K562 (cell line): Measurements from ENCODE around the gene UBXN11. TPM values are rescaled to one million over a fixed set of nuclear protein-coding genes. Genes with fewer than 3 reads are reported as not detected.

Experiments used
- CBX5 ChIP-seq: IDR thresholded peaks from 2 replicates; pipeline ENCODE4 v1.6.1; 2014; ENCODE audit warnings: low read depth, borderline replicate concordance
- ESRRA ChIP-seq: fragments of 450-650 bp; IDR thresholded peaks from 2 replicates; pipeline ENCODE4 v1.6.1; 2014; ENCODE audit warnings: low read depth, mild to moderate bottlenecking, moderate library complexity, borderline replicate concordance
- EZH2 ChIP-seq: IDR thresholded peaks from 2 replicates; pipeline ENCODE4 v1.6.1; 2012; ENCODE audit warnings: low read depth, mild to moderate bottlenecking, inconsistent platforms, low read length, borderline replicate concordance
- JUNB ChIP-seq: fragments of 450-650 bp; formaldehyde crosslinking; conservative IDR thresholded peaks from 2 replicates; pipeline ENCODE4 v1.4.0; 2020; ENCODE audit warnings: mild to moderate bottlenecking
- MTA3 ChIP-seq: fragments of 450-650 bp; formaldehyde crosslinking; IDR thresholded peaks from 2 replicates; pipeline ENCODE4 v1.6.1; 2017; ENCODE audit warnings: mild to moderate bottlenecking, borderline replicate concordance
- MYBL2 ChIP-seq, 2 experiments: fragments of 450-650 bp in 1 of 2; sonication (generic) in 1 of 2; formaldehyde crosslinking in 1 of 2; IDR thresholded peaks; 2 replicates each; pipeline versions ENCODE4 v1.6.1 to v1.8.1; 2017 to 2022; ENCODE audit warnings: borderline replicate concordance in 1 of 2, inconsistent platforms in 1 of 2, low read depth in 1 of 2, mild to moderate bottlenecking in 1 of 2, missing genetic modification reagents in 1 of 2, moderate library complexity in 1 of 2
- NFE2 ChIP-seq: IDR thresholded peaks from 2 replicates; pipeline ENCODE4 v1.6.1; 2014; ENCODE audit warnings: antibody characterized with exemption, low read depth
- SIN3A ChIP-seq, 2 experiments: fragments of 150-350 bp in 1 of 2; IDR thresholded peaks; 2 replicates each; pipeline ENCODE4 v1.6.1; 2011 to 2016; ENCODE audit warnings: borderline replicate concordance in 2 of 2, low read depth in 2 of 2, low read length in 2 of 2, mild to moderate bottlenecking in 2 of 2, moderate library complexity in 2 of 2; ENCODE audit not compliant: control insufficient read depth in 1 of 2
- SP1 ChIP-seq: sonication (generic); formaldehyde crosslinking; IDR thresholded peaks from 2 replicates; pipeline ENCODE4 v1.8.1; 2022; ENCODE audit warnings: mild to moderate bottlenecking, missing genetic modification reagents
- SRSF1 ChIP-seq: fragments of 200-400 bp; formaldehyde crosslinking; IDR thresholded peaks from 2 replicates; pipeline ENCODE4 v1.6.1; 2017; ENCODE audit warnings: mild to moderate bottlenecking, low read depth, low read length, moderate library complexity
- TAF15 ChIP-seq: fragments of 200-400 bp; formaldehyde crosslinking; IDR thresholded peaks from 2 replicates; pipeline ENCODE4 v1.6.1; 2017; ENCODE audit warnings: mild to moderate bottlenecking, low read depth, low read length, moderate library complexity
- TARDBP ChIP-seq: fragments of 450-650 bp; IDR thresholded peaks from 2 replicates; pipeline ENCODE4 v1.6.1; 2016
- WHSC1 ChIP-seq: IDR thresholded peaks from one replicate; pipeline ENCODE4 v1.6.1; 2012; ENCODE audit warnings: low read length, control low read depth, inconsistent platforms
- XRCC4 ChIP-seq: IDR thresholded peaks from one replicate; pipeline ENCODE4 v1.6.1; 2011; ENCODE audit not compliant: insufficient read depth, insufficient read length; ENCODE audit errors: extremely low read depth
- ZNF140 ChIP-seq: fragments of 250-450 bp; sonication (Bioruptor Pico); IDR thresholded peaks from 2 replicates; pipeline ENCODE4 v1.8.0; 2021; ENCODE audit warnings: moderate library complexity, mild to moderate bottlenecking, inconsistent platforms
- ZNF324 ChIP-seq: fragments of 250-450 bp; sonication (Bioruptor Pico); IDR thresholded peaks from 2 replicates; pipeline ENCODE4 v1.4.0; 2020; ENCODE audit warnings: mild to moderate bottlenecking
- ZNF639 ChIP-seq, 2 experiments: fragments of 200-800 bp in 1 of 2; sonication (Bioruptor generic) in 1 of 2; sonication (generic) in 1 of 2; formaldehyde crosslinking in 1 of 2; IDR thresholded peaks in 1 of 2; conservative IDR thresholded peaks in 1 of 2; 2 replicates each; pipeline versions ENCODE4 v1.5.0 to v1.6.1; 2016 to 2020; ENCODE audit warnings: missing compliant biosample characterization in 1 of 2, missing genetic modification characterization in 1 of 2, missing genetic modification reagents in 1 of 2
- polyA plus RNA-seq, 8 experiments: library from polyadenylated mRNA; depleted of rRNA in 4 of 8; stranded (reverse) in 5 of 8; unstranded in 3 of 8; fragments of >200 nt; fragmentation: Nextera tagmentation in 2 of 8; fragmentation: Illumina TruSeq in 1 of 8; extraction: Ambion mirVana in 2 of 8; extraction: Trizol in 1 of 8; gene quantifications; 2 replicates each; pipeline versions ENCODE4 v1.2.1 to v1.2.3, GENCODE V29; 2011 to 2014; ENCODE audit warnings: inconsistent platforms in 1 of 8, missing spikeins in 1 of 8
- total RNA-seq, 7 experiments: library from RNA; depleted of rRNA in 6 of 7; stranded (reverse); fragments of >200 nt in 6 of 7; fragmentation: Illumina TruSeq in 2 of 7; extraction: Trizol in 2 of 7; gene quantifications; 2 replicates each; pipeline versions ENCODE4 v1.2.1 to v1.2.3, GENCODE V29; 2011 to 2021; ENCODE audit warnings: low replicate concordance in 1 of 7
- TF ChIP-seq, protein P1 (sequence below), 3 experiments: fragments of 200-800 bp in 1 of 3; fragments of 250-450 bp in 1 of 3; fragments of 450-650 bp in 1 of 3; sonication (Bioruptor Pico) in 1 of 3; sonication (Bioruptor generic) in 1 of 3; formaldehyde crosslinking in 1 of 3; IDR thresholded peaks; 2 replicates each; pipeline versions ENCODE4 v1.6.1 to v1.8.0; 2016 to 2022; ENCODE audit warnings: mild to moderate bottlenecking in 2 of 3, missing genetic modification characterization in 2 of 3, missing compliant biosample characterization in 1 of 3, moderate library complexity in 1 of 3
- TF ChIP-seq, protein P2 (sequence below): sonication (generic); formaldehyde crosslinking; IDR thresholded peaks from 2 replicates; pipeline ENCODE4 v1.8.0; 2022; ENCODE audit warnings: missing genetic modification reagents, mild to moderate bottlenecking, borderline replicate concordance
- TF ChIP-seq, protein P3 (sequence below): IDR thresholded peaks from 2 replicates; pipeline ENCODE4 v1.6.1; 2011; ENCODE audit not compliant: insufficient read length; ENCODE audit errors: extremely low read depth

UBXN11 gene
- total and polyA plus RNA-seq, 9 of the 15 experiments (the other 6 are each of a cell fraction or from before 2014, with no cell fraction given): 0.48 to 34.3 (median 11.3) TPM

GRCh38 chr1:26284597-26285347 is 21.7 kb downstream of the UBXN11 start (continued):
- TF ChIP-seq ESRRA (peak; percentile 67; the same call in 1 of the 2 replicates), MTA3 (peak; percentile 95), WHSC1 (no peak), MYBL2 (IDR thresholded peaks at IDR 0.05; ENCODE audit: low read depth) (no peak), MYBL2 (CRISPR knock-in tag; IDR thresholded peaks at IDR 0.05; ENCODE audit: borderline replicate concordance) (no peak), ZNF324 (CRISPR knock-in tag) (no peak), SRSF1 (no peak), TAF15 (no peak), TARDBP (no peak), XRCC4 (no peak), SP1 (CRISPR knock-in tag) (peak; percentile 90), SIN3A (IDR thresholded peaks at IDR 0.05; ENCODE audit: borderline replicate concordance in 2 of 2, control insufficient read depth in 1 of 2, low read depth in 2 of 2, low read length in 2 of 2) (peak; percentile 38 to 53; a peak in 2 of 4 replicates), ZNF639 (CRISPR knock-in tag; conservative IDR thresholded peaks at IDR 0.05 in 1 of 2, IDR thresholded peaks at IDR 0.05 in 1 of 2) (peak in 1 of 2 experiments; percentile 87; a peak in 2 of 4 replicates), JUNB (CRISPR knock-in tag) (peak; percentile 91), ZNF140 (CRISPR knock-in tag) (no peak), NFE2 (peak; percentile 94), CBX5 (peak; percentile 59; the same call in 1 of the 2 replicates), EZH2 (no peak)
- TF ChIP-seq, protein P1, sequence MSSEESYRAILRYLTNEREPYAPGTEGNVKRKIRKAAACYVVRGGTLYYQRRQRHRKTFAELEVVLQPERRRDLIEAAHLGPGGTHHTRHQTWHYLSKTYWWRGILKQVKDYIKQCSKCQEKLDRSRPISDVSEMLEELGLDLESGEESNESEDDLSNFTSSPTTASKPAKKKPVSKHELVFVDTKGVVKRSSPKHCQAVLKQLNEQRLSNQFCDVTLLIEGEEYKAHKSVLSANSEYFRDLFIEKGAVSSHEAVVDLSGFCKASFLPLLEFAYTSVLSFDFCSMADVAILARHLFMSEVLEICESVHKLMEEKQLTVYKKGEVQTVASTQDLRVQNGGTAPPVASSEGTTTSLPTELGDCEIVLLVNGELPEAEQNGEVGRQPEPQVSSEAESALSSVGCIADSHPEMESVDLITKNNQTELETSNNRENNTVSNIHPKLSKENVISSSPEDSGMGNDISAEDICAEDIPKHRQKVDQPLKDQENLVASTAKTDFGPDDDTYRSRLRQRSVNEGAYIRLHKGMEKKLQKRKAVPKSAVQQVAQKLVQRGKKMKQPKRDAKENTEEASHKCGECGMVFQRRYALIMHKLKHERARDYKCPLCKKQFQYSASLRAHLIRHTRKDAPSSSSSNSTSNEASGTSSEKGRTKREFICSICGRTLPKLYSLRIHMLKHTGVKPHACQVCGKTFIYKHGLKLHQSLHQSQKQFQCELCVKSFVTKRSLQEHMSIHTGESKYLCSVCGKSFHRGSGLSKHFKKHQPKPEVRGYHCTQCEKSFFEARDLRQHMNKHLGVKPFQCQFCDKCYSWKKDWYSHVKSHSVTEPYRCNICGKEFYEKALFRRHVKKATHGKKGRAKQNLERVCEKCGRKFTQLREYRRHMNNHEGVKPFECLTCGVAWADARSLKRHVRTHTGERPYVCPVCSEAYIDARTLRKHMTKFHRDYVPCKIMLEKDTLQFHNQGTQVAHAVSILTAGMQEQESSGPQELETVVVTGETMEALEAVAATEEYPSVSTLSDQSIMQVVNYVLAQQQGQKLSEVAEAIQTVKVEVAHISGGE (CRISPR knock-in tag; IDR thresholded peaks at IDR 0.05): peak in 1 of 3 experiments; percentile 85; a peak in 2 of 6 replicates
- TF ChIP-seq, protein P2, sequence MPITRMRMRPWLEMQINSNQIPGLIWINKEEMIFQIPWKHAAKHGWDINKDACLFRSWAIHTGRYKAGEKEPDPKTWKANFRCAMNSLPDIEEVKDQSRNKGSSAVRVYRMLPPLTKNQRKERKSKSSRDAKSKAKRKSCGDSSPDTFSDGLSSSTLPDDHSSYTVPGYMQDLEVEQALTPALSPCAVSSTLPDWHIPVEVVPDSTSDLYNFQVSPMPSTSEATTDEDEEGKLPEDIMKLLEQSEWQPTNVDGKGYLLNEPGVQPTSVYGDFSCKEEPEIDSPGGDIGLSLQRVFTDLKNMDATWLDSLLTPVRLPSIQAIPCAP (CRISPR knock-in tag): no peak
- TF ChIP-seq, protein P3, sequence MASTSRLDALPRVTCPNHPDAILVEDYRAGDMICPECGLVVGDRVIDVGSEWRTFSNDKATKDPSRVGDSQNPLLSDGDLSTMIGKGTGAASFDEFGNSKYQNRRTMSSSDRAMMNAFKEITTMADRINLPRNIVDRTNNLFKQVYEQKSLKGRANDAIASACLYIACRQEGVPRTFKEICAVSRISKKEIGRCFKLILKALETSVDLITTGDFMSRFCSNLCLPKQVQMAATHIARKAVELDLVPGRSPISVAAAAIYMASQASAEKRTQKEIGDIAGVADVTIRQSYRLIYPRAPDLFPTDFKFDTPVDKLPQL: no peak
